HG03520 (cell line): Measurements from ENCODE around the gene KDELR3.

Experiments used
- ATAC-seq: cut with Tn5 transposase; IDR thresholded peaks from one replicate; pipeline ENCODE4 v1.9.1; 2021; ENCODE audit warnings: mild to moderate bottlenecking, moderate library complexity; ENCODE audit not compliant: unreplicated experiment

KDELR3 gene

GRCh38 chr22:38481162-38481870 lies 13.4 kb downstream of the KDELR3 start:
- no peak for ATAC-seq

DNA sequence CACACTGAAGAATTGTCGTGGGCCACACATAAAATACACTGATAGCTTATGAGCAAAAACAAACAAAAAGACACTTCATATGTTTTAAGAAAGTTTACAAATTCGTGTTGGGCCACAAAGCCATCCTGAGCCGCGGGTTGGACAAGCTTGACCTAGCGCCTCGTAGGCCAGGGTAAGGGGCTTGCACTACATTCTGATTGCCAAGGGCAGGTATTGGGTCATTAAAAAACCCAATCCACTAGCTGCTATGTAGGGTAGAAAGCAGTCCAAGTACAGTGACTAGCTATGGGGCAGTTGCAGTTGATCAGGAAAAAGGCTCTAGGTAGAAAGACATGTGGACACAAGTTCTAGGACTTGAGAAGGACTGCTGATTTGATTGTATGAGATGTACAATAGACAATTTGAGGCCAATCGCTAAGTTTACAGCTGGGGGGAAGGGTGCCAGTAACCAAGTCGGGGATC lies 14.0 kb downstream of the KDELR3 start:
- no peak for ATAC-seq

GRCh38 chr22:38482662-38483308 lies 14.9 kb downstream of the KDELR3 start:
- ATAC-seq, result no peak

DNA sequence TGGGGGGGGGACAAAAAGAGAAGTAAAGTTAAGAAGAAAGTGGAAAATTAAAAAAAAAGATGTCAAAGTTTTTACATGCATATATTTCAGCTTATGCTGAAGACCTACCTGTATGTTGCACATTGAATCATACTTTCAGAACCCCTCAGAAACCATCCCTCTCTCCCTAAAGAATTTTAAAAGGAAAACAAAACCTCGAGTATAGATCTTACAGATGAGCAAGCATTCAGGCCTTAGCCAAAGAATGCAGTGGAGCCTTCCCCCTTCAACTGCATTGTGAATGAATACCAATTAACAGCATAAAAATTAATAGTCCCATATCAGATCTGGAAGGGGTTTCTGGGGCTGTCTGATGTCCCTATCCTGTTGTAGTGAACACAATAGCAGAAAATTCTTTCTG lies 16.3 kb downstream of the KDELR3 start:
- ATAC-seq, result no peak

- ATAC-seq, result no peak
Measured at GRCh38 chr22:38485783-38486182, 17.9 kb downstream of the KDELR3 start.

GRCh38 chr22:38487946-38488345 lies 20.1 kb downstream of the KDELR3 start:
- no peak for ATAC-seq

DNA sequence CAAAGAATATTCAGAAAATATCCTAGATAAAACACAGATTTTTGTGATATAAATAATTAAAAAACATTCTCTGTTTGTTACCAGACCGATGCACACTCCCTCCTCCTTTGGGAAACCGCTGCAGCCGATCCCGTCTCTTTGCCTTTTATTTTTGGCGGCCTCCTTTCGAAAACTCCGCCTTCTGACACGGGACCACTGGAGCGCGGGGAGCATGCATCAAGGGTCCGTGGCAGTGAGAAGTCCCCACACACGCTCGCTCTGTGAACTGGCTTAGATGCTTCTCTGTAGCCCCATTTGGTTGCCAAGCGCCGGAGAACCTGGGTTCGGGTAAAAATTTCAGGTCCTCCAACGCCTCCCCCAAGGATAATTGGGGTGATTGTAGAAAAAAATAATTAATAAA lies 21.2 kb downstream of the KDELR3 start:
- ATAC-seq, result no peak

DNA sequence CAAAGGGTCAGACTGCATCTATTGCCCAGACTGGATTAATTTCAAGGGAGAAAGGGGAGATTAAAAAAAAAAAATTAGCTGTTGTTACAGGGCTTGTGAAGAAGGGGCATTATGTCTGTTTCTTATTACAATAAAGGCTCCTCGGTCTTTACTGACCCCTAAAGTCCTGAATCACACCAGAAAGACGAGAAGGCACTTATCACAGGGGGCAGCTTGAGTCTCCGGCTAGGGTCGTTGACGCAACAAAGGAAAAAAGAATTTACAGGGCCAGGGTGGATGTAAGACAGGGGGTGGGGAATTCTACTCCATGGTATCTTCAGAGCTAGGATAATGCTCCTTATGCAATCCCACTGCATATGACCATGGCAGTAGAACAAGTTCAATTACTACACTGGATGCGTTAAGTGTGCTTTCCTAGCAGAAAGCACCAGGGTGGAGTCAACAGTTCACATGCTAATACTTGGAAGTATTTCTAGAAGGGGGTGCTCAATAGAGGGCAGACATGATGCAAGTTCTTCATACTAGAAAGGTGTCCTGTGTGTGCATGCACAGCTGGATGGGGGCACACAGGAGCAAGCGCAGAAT lies 21.8 kb downstream of the KDELR3 start:
- ATAC-seq, result no peak

DNA sequence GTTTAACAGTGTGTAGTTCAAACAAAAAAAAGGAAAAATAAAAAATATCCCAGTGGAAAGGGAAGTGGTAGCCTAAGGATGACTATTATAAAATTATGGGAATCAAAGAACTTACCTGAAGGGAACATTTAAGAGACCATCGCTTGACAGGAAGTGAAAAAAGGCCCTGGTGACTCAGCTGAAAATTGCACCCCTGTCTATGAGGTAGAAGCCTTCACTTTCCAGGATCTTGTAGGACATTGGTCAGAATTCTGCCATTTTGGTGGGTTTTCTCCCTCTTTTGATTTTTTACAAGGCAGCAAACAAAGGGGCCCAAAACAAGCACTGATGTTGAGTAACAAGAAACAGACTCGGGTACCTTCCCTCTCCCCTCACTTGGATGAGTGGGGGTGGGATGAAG lies 22.6 kb downstream of the KDELR3 start:
- ATAC-seq, result no peak

- ATAC-seq, result no peak
Measured at GRCh38 chr22:38490915-38491314, 23.0 kb downstream of the KDELR3 start.

DNA sequence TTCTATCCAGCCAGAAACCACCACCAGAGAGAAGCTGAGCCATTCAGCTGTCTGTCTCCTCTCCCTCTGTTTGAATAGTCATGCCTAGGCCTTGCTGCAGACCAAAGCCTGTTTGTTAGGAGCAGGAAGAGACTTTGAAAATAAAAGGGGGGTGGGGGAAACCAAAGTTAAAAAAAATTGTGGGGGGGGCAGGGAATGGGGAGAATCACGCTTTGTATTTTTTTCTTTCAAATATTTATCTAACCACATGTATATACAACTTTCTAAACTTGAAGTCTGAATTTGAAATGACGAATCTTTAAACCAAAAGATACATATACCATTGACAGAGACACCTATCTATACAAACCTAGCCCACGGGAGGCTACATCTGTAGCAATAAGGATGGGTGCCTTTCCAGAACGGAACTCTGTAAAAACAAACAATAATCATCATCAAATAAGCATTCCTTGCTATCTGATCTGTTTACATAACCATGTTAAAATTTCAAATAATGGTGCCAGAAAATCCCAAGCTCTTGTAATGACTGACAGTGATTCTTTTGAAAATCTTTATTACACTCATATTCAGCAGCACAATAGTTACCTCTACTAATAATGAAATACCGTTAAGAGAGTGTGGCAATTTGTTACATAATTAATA lies 23.9 kb downstream of the KDELR3 start:
- no peak for ATAC-seq

DNA sequence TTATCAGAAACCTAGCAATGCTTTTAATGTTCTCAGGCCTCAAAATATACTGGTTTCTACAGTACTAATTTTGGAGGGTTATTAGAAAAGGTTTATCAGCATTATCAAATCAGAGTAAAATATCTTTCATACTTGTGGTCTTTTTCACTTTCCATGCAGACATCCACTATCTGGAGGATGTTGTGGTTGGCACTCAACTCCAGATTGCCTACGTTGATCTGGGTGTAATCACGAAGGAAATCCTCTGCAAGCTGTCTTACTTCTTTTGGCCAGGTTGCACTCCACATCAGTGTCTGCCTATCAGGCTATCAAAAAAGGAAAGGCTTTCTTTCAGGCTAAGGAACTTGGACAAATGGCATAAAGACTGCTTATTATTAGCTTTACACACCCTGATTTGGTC lies 26.6 kb downstream of the KDELR3 start:
- no peak for ATAC-seq

- ATAC-seq, result no peak
Measured at GRCh38 chr22:38494939-38495338, 27.0 kb downstream of the KDELR3 start.

GRCh38 chr22:38497869-38498268 lies 30.0 kb downstream of the KDELR3 start:
- ATAC-seq, result no peak

DNA sequence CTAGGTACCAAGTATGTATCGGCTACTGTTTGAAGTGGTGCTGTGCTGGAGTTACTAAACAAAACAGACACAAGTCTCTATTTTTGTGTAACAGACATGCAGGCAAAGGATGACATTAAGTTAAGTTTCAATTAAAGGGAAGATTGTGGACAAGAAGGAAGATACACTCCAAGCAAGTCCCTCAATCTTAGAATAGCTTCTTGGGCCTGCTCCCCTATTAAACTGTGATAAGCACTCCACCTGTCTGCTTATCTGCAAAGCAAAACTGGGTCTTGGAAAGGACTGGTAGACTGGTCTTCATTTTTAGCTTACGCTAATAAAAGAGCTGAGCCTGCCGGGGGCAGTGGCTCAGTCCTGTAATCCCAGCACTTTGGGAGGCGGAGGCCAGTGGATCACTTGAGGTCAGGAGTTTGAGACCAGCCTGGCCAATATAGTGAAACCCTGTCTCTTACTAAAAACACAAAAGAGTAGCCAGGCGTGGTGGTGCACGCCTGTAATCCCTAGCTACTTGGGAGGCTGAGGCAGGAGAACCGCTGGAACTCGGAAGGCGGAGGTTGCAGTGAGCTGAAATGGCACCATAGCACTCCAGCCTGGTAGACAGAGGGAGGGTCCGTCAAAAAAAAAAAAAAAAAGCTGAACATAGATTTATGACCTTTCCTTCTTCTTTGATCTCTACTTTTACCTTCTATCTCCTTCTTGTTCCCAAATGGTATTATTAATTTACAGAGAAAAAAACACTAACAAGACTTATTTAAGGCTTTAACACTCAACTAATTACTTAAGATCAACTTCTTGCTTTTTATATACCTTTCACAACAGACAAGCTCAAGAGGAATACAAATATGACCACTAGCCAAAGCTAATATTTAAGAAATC lies 34.1 kb downstream of the KDELR3 start:
- ATAC-seq, result no peak

GRCh38 chr22:38503021-38503420 lies 35.1 kb downstream of the KDELR3 start:
- no peak for ATAC-seq

DNA sequence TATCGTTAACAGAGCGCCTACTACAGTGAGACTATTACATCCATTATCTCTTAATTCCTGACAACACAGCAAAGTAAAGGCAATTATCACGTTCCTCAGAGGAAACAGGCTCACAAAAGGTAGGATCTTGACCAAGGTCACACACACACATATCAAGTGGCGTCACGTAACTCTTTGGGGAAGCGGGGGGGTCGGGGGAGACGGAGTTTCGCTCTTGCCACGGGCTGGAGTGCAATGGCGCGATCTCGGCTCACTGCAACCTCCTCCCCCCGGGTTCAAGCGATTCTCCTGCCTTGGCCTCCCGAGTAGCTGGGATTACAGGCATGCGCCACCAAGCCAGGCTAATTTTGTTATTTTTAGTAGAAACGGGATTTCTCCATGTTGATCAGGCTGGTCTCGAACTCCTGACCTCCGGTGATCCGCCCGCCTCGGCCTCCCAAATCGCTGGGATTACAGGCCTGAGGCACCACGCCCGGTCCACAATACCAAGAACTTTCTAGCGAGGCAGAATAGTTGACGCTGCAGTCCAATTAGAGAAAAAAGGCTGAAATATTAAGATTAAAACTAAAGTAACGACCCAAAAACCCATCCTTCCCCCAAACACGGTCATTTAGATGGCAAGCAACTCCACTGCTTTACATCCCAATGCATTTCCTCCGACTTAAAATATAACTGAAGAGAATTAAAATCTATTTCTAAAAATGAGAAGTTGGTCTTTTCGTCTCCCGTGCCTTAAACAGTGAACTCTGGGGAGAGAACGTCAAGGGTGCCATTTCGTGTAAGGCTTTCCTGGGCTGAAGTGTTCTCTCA lies 37.0 kb downstream of the KDELR3 start:
- ATAC-seq, result no peak

DNA sequence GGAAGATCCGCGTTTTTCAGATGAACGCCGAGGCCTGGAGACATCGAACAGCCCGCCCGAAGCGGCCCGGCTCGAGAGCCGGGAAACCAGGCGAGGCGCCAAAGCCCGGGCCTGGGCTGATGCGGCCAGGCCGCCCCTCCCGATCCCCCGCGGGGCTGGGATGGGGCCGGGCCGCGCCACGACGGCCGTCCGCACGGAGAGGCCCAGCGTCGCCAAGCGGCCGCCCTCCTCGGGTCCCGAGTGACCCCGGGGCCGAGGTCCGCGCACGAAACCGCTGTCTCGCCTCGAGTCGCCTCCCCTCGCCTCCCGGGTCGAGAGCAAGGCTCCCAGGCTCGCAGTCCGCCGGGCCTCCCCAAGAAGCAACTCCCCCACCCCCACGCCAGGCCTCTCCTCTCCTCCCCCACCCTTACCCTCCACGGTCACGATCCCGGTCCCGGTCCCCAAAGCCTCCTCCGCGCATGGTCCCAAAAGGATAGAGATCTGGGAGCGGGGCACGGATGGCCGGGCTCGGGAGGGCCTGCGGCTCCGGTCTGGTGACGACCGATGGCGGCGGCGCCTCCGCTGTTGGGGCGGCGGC lies 37.7 kb downstream of the KDELR3 start:
- ATAC-seq, result peak; percentile 23

GRCh38 chr22:38506118-38506962 lies 38.4 kb downstream of the KDELR3 start, which contains the start of gene DDX17:
DDX17 (minus strand) TSS chr22:38506311.
- ATAC-seq, result peak; percentile 78
